ENCODE results near the gene GORAB.

GORAB gene

DNA sequence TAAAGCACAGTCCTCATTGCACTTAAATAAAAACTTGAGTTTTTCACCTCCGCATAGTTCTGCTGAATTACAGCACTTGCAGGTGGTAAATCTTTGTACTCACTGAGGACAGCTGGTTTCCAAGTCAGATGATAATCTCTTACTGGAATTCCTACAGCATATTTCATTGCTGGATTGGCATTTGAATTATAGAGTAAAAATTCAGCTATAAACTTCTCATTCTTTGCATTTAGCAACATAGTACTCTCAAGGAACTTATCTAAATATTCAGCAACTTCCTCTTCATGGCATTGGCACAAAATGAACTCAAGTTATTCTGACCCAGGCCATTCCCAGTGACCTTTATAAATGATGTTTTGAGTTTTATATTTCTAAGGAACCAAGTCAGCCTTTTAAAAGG, 23.4 kb downstream of the GORAB start:
- 67% methylated on average over 1 of the region's 1 CpG for WGBS (ENCODE audit: insufficient coverage)
- Histone ChIP-seq H3K9me3 (ENCODE audit: control extremely low read depth in 1 of 5, control insufficient read depth in 4 of 5, insufficient read depth in 2 of 5, low read depth in 1 of 5, low read length in 4 of 5) (peaks cover 0 to 16% (median 7%) of the 10 kb centered on the region in 5 experiments), H3K36me3 (ENCODE audit: control insufficient read depth in 4 of 4, insufficient read depth in 4 of 4, low read length in 3 of 4) (peaks cover 12 to 27% (median 21%) of the 10 kb centered on the region in 4 experiments), H3K4me3 (ENCODE audit: control insufficient read depth in 1 of 7, extremely low read depth in 1 of 7, insufficient read depth in 4 of 7, low read depth in 2 of 7, low read length in 6 of 7) (no peak overlapping the region), H3K4me1 (ENCODE audit: control extremely low read depth in 1 of 4, control insufficient read depth in 4 of 4, insufficient read depth in 4 of 4, low read length in 3 of 4) (no peaks in the 10 kb centered on the region), H3K27me3 (replicated peaks in 2 of 5; ENCODE audit: control insufficient read depth in 4 of 5, insufficient read depth in 5 of 5, low read length in 4 of 5) (no peaks in the 10 kb centered on the region), H3K27ac (ENCODE audit: insufficient read depth in 1 of 2, low read depth in 1 of 2, low read length in 2 of 2, poor library complexity in 1 of 2, severe bottlenecking in 2 of 2) (no peak overlapping the region)
- ChIA-PET CTCF (no interaction called here), POLR2A (no interaction called here)
- DNase-seq = no peak

DNA sequence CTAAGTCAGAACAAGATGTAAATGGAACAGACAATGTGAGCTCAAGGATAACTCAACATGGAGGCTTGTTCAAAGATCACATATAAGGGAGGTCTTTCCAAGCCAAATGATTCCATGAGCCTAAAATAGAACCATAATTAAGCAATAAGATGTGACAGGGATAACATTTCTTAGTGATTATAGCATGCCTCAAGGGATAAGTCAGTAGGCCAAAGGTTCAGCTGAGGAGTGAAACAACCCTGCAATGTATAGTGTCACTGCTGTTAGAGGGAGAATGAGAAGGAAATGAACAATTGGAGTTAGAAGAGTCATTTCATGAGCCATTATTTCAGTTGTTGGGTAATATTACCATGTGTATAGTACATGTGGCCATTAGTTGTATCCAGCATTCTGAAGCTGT, 25.0 kb downstream of the GORAB start:
- POLR2A ChIA-PET = no interaction called here
- H3K4me3 ChIP-seq (ENCODE audit: control insufficient read depth in 1 of 7, extremely low read depth in 1 of 7, insufficient read depth in 4 of 7, low read depth in 2 of 7, low read length in 6 of 7) = no peak overlapping the region
- H3K27me3 ChIP-seq (replicated peaks in 2 of 5; ENCODE audit: control insufficient read depth in 4 of 5, insufficient read depth in 5 of 5, low read length in 4 of 5) = no peaks in the 10 kb centered on the region
- DNase-seq = no peak
- H3K4me1 ChIP-seq (ENCODE audit: control extremely low read depth in 1 of 4, control insufficient read depth in 4 of 4, insufficient read depth in 4 of 4, low read length in 3 of 4) = no peaks in the 10 kb centered on the region
- peaks cover 6 to 11% (median 11%) of the 10 kb centered on the region in 4 experiments for H3K36me3 ChIP-seq (ENCODE audit: control insufficient read depth in 4 of 4, insufficient read depth in 4 of 4, low read length in 3 of 4)
- no peak overlapping the region for H3K27ac ChIP-seq (ENCODE audit: insufficient read depth in 1 of 2, low read depth in 1 of 2, low read length in 2 of 2, poor library complexity in 1 of 2, severe bottlenecking in 2 of 2)
- H3K9me3 ChIP-seq (ENCODE audit: control extremely low read depth in 1 of 5, control insufficient read depth in 4 of 5, insufficient read depth in 2 of 5, low read depth in 1 of 5, low read length in 4 of 5) = peaks cover 0 to 16% (median 7%) of the 10 kb centered on the region in 5 experiments
- CTCF ChIA-PET = no interaction called here

DNA sequence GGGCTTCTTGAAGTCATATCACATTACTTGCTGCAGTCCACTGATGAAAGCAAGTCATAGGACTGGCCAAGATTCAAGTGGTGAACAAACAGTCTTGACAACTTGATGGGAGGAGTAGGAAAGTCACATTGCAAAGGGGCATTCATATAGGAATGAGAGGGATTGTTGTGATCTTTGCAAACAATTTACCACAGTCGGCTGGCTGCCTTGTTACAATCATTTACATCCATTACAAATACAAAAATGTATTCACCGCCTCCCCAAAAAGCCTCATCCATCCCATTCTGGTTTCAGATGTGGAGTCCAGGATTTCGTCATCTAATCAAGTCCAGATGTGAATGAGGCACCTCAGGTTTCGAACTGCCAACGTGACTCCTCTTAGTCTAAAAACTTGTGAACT, 26.8 kb downstream of the GORAB start:
- no peaks in the 10 kb centered on the region for H3K27me3 ChIP-seq (replicated peaks in 2 of 5; ENCODE audit: control insufficient read depth in 4 of 5, insufficient read depth in 5 of 5, low read length in 4 of 5)
- POLR2A ChIA-PET = no interaction called here
- CTCF ChIA-PET = no interaction called here

DNA sequence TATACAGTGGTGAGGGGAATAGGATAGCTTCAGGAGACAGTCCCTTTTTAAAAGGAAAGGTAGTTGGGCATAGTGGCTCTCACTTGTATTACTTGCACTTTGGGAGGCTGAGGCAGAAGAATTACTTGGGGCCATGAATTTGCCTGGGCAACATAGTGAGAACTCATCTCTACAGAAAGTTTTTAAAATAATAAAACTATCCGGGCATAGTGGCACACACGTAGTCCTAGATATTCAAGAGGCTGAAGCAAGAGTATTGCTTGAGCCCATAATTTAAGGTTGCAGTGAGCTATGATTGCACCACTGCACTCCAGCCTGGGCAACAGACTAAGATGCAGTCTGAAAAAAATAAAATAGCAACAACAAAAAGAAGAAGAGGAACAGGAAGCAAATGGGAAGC, 27.2 kb downstream of the GORAB start:
- POLR2A ChIA-PET = no interaction called here

More for the DNA sequence above, 26.8 kb downstream of the GORAB start:
- no peak overlapping the region for H3K4me3 ChIP-seq (ENCODE audit: control insufficient read depth in 1 of 7, extremely low read depth in 1 of 7, insufficient read depth in 4 of 7, low read depth in 2 of 7, low read length in 6 of 7)
- H3K4me1 ChIP-seq (ENCODE audit: control extremely low read depth in 1 of 4, control insufficient read depth in 4 of 4, insufficient read depth in 4 of 4, low read length in 3 of 4) = peaks cover 0 to 13% (median 10%) of the 10 kb centered on the region in 4 experiments
- WGBS (ENCODE audit: insufficient coverage) = 100% methylated on average over 2 of the region's 5 CpGs
- H3K9me3 ChIP-seq (ENCODE audit: control extremely low read depth in 1 of 5, control insufficient read depth in 4 of 5, insufficient read depth in 2 of 5, low read depth in 1 of 5, low read length in 4 of 5) = peaks cover 0 to 16% (median 7%) of the 10 kb centered on the region in 5 experiments
- H3K27ac ChIP-seq (ENCODE audit: insufficient read depth in 1 of 2, low read depth in 1 of 2, low read length in 2 of 2, poor library complexity in 1 of 2, severe bottlenecking in 2 of 2) = no peak overlapping the region
- peaks cover 0 to 4% (median under 1%) of the 10 kb centered on the region in 4 experiments for H3K36me3 ChIP-seq (ENCODE audit: control insufficient read depth in 4 of 4, insufficient read depth in 4 of 4, low read length in 3 of 4)
- DNase-seq = no peak

DNA sequence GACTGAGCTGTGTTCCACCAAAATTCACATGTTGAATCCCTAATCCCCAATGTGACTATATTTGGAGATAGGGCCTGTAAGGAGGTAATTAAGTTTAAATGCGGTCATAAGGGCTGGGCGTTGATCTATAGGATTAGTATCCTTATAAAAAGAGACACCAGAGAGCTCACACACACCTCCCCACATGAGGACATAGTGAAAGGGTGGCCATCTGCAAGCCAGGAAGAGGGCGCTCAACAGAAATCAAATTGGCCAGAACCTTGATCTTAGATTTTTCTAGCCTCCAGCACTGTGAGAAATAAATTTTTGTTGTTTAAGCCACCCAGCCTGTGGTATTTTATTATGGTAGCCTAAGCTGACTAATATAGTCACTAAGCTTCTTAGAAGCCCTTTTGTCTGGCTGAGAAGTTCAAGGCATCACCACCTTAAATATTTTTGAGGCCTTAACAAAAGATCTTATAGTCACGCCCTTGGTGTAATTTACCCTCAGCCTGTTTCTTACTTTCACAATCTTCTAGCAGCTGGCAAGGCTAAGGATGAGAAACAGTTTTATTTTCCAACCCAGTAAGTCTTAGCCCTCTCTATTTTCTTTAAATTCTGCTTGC, 28.8 kb downstream of the GORAB start:
- Histone ChIP-seq H3K9me3 (ENCODE audit: control extremely low read depth in 1 of 5, control insufficient read depth in 4 of 5, insufficient read depth in 2 of 5, low read depth in 1 of 5, low read length in 4 of 5) (peaks cover 0 to 16% (median 7%) of the 10 kb centered on the region in 5 experiments), H3K36me3 (ENCODE audit: control insufficient read depth in 4 of 4, insufficient read depth in 4 of 4, low read length in 3 of 4) (no peaks in the 10 kb centered on the region), H3K4me1 (ENCODE audit: control extremely low read depth in 1 of 4, control insufficient read depth in 4 of 4, insufficient read depth in 4 of 4, low read length in 3 of 4) (peaks cover 0 to 13% (median 10%) of the 10 kb centered on the region in 4 experiments), H3K27me3 (replicated peaks in 2 of 5; ENCODE audit: control insufficient read depth in 4 of 5, insufficient read depth in 5 of 5, low read length in 4 of 5) (no peaks in the 10 kb centered on the region), H3K4me3 (ENCODE audit: control insufficient read depth in 1 of 7, extremely low read depth in 1 of 7, insufficient read depth in 4 of 7, low read depth in 2 of 7, low read length in 6 of 7) (no peak overlapping the region), H3K27ac (ENCODE audit: insufficient read depth in 1 of 2, low read depth in 1 of 2, low read length in 2 of 2, poor library complexity in 1 of 2, severe bottlenecking in 2 of 2) (no peak overlapping the region)
- DNase-seq = no peak
- WGBS (ENCODE audit: insufficient coverage) = 92% methylated on average over 2 of the region's 4 CpGs
- ChIA-PET POLR2A (no interaction called here), CTCF (interaction anchor here (0.6 kb wide), 1 partner anchor 126 kb away, joined by 3 read pairs; no protein-coding TSS in a partner anchor)

More for the DNA sequence above, 27.2 kb downstream of the GORAB start:
- Histone ChIP-seq H3K27me3 (replicated peaks in 2 of 5; ENCODE audit: control insufficient read depth in 4 of 5, insufficient read depth in 5 of 5, low read length in 4 of 5) (no peaks in the 10 kb centered on the region), H3K9me3 (ENCODE audit: control extremely low read depth in 1 of 5, control insufficient read depth in 4 of 5, insufficient read depth in 2 of 5, low read depth in 1 of 5, low read length in 4 of 5) (peaks cover 0 to 16% (median 7%) of the 10 kb centered on the region in 5 experiments), H3K27ac (ENCODE audit: insufficient read depth in 1 of 2, low read depth in 1 of 2, low read length in 2 of 2, poor library complexity in 1 of 2, severe bottlenecking in 2 of 2) (no peak overlapping the region), H3K4me3 (ENCODE audit: control insufficient read depth in 1 of 7, extremely low read depth in 1 of 7, insufficient read depth in 4 of 7, low read depth in 2 of 7, low read length in 6 of 7) (no peak overlapping the region), H3K4me1 (ENCODE audit: control extremely low read depth in 1 of 4, control insufficient read depth in 4 of 4, insufficient read depth in 4 of 4, low read length in 3 of 4) (peaks cover 0 to 13% (median 10%) of the 10 kb centered on the region in 4 experiments), H3K36me3 (ENCODE audit: control insufficient read depth in 4 of 4, insufficient read depth in 4 of 4, low read length in 3 of 4) (peaks cover 0 to 3% (median under 1%) of the 10 kb centered on the region in 4 experiments)
- no peak for DNase-seq
- WGBS (ENCODE audit: insufficient coverage) = 100% methylated on average over 1 of the region's 2 CpGs
- CTCF ChIA-PET = no interaction called here

DNA sequence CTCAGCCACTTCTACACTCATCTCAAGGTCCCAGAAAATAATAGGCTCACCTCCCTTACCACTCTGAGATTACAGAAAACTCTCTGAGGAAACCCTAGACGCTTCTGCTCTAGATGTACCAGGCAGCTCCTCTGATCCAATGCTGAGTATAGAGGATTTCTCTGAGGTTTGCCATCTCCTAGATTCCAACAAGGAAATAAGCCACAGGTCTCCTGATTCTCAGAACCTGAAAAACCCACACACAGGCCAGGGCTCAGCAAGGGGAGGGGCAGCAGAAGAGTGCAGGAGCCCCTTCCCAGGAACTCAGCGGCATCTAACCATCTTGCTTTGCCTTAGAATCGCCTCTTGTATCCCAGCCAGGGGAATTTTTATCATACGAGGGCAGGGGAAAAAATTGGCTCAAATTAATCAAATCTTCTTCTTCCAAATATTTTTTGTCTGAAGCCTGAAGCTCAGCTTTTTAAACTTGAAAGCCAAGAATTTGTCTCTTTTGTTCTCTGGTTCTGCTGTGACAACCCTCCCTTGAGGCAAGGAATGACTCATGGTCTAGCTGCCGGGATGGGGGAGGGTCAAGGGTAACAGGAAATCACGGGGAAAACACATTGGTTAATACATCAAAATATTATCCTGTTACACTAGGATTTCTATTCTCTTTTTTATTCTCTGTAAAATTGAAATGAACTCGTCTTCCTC, 30.8 kb downstream of the GORAB start:
- Histone ChIP-seq H3K9me3 (ENCODE audit: control extremely low read depth in 1 of 5, control insufficient read depth in 4 of 5, insufficient read depth in 2 of 5, low read depth in 1 of 5, low read length in 4 of 5) (peaks cover 0 to 14% (median 7%) of the 10 kb centered on the region in 5 experiments), H3K4me1 (ENCODE audit: control extremely low read depth in 1 of 4, control insufficient read depth in 4 of 4, insufficient read depth in 4 of 4, low read length in 3 of 4) (peaks cover 0 to 13% (median 10%) of the 10 kb centered on the region in 4 experiments), H3K27me3 (replicated peaks in 2 of 5; ENCODE audit: control insufficient read depth in 4 of 5, insufficient read depth in 5 of 5, low read length in 4 of 5) (no peaks in the 10 kb centered on the region), H3K36me3 (ENCODE audit: control insufficient read depth in 4 of 4, insufficient read depth in 4 of 4, low read length in 3 of 4) (no peaks in the 10 kb centered on the region), H3K4me3 (ENCODE audit: control insufficient read depth in 1 of 7, extremely low read depth in 1 of 7, insufficient read depth in 4 of 7, low read depth in 2 of 7, low read length in 6 of 7) (peak overlapping the region in 1 of 7 experiments; percentile 7), H3K27ac (ENCODE audit: insufficient read depth in 1 of 2, low read depth in 1 of 2, low read length in 2 of 2, poor library complexity in 1 of 2, severe bottlenecking in 2 of 2) (no peak overlapping the region)
- POLR2A ChIA-PET = no interaction called here
- CTCF ChIA-PET = no interaction called here
- WGBS (ENCODE audit: insufficient coverage) = 60% methylated on average over 2 of the region's 7 CpGs
- peak; percentile 24 to 78 (median 76) for DNase-seq

DNA sequence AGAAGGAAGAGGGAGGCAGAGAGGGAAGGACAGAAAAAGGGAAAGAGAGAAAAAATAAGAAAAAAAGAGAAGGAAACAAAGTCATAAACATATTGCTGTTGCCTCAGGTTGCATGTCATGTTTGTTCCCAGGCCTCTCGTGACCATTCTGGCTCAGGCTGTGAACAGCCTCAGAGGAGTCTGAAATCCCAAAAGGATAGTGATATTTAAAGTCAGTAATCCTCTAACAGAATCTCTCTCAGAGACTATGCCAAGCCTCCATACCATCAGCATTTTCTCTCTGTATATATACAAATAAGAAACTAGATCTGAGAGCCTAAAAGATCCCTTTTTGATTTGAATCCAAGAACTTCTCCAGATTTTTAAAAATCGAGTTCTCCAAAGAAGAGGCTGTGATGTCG, 35.2 kb downstream of the GORAB start:
- no peaks in the 10 kb centered on the region for H3K36me3 ChIP-seq (ENCODE audit: control insufficient read depth in 4 of 4, insufficient read depth in 4 of 4, low read length in 3 of 4)
- H3K9me3 ChIP-seq (ENCODE audit: control extremely low read depth in 1 of 5, control insufficient read depth in 4 of 5, insufficient read depth in 2 of 5, low read depth in 1 of 5, low read length in 4 of 5) = no peaks in the 10 kb centered on the region
- no peak overlapping the region for H3K27ac ChIP-seq (ENCODE audit: insufficient read depth in 1 of 2, low read depth in 1 of 2, low read length in 2 of 2, poor library complexity in 1 of 2, severe bottlenecking in 2 of 2)
- peaks cover 0 to 13% (median 10%) of the 10 kb centered on the region in 4 experiments for H3K4me1 ChIP-seq (ENCODE audit: control extremely low read depth in 1 of 4, control insufficient read depth in 4 of 4, insufficient read depth in 4 of 4, low read length in 3 of 4)
- DNase-seq = no peak
- H3K27me3 ChIP-seq (replicated peaks in 2 of 5; ENCODE audit: control insufficient read depth in 4 of 5, insufficient read depth in 5 of 5, low read length in 4 of 5) = no peaks in the 10 kb centered on the region
- CTCF ChIA-PET = no interaction called here
- H3K4me3 ChIP-seq (ENCODE audit: control insufficient read depth in 1 of 7, extremely low read depth in 1 of 7, insufficient read depth in 4 of 7, low read depth in 2 of 7, low read length in 6 of 7) = no peak overlapping the region
- 98% methylated on average over 3 of the region's 3 CpGs for WGBS (ENCODE audit: insufficient coverage)
- POLR2A ChIA-PET = no interaction called here

Measured in common myeloid progenitor, CD34-positive (primary cell).